NOMO-1 treated with dmso at 0.1 percent for 144 hours (cell line): ENCODE results near the gene PDE11A.

Experiments used
- DNase-seq: peaks from one replicate; lab custom pipeline; 2025; ENCODE audit not compliant: unreplicated experiment; lab: John Stamatoyannopoulos, UW

The PDE11A gene

GRCh38 chr2:177606636-177607035 lies 465.9 kb downstream of the PDE11A start:
- DNase-seq = no peak

GRCh38 chr2:177604271-177605065 lies 468.1 kb downstream of the PDE11A start:
- no peak for DNase-seq

- no peak for DNase-seq
Measured at GRCh38 chr2:177603768-177604167, 468.8 kb downstream of the PDE11A start.

GRCh38 chr2:177603181-177603580 lies 469.4 kb downstream of the PDE11A start:
- DNase-seq = no peak

- DNase-seq = no peak
Measured at GRCh38 chr2:177602611-177603164, 469.9 kb downstream of the PDE11A start.

GRCh38 chr2:177600917-177601316 lies 471.7 kb downstream of the PDE11A start:
- DNase-seq = no peak

GRCh38 chr2:177599956-177600355 lies 472.6 kb downstream of the PDE11A start:
- DNase-seq = no peak

GRCh38 chr2:177599139-177599688 lies 473.4 kb downstream of the PDE11A start:
- no peak for DNase-seq

GRCh38 chr2:177598326-177599138 lies 474.0 kb downstream of the PDE11A start:
- DNase-seq = no peak

GRCh38 chr2:177597759-177598158 lies 474.8 kb downstream of the PDE11A start:
- no peak for DNase-seq

GRCh38 chr2:177596866-177597265 lies 475.7 kb downstream of the PDE11A start:
- no peak for DNase-seq

GRCh38 chr2:177595126-177595845 lies 477.3 kb downstream of the PDE11A start:
- DNase-seq = no peak

- DNase-seq = no peak
Measured at GRCh38 chr2:177593402-177593801, 479.2 kb downstream of the PDE11A start.

GRCh38 chr2:177592945-177593344 lies 479.6 kb downstream of the PDE11A start:
- no peak for DNase-seq

- DNase-seq = no peak
Measured at GRCh38 chr2:177592397-177592796, 480.2 kb downstream of the PDE11A start.

- DNase-seq = no peak
Measured at GRCh38 chr2:177589186-177589585, 483.4 kb downstream of the PDE11A start.

- no peak for DNase-seq
Measured at GRCh38 chr2:177588671-177589070, 483.9 kb downstream of the PDE11A start.

- no peak for DNase-seq
Measured at GRCh38 chr2:177587371-177587770, 485.2 kb downstream of the PDE11A start.

- DNase-seq = no peak
Measured at GRCh38 chr2:177586154-177586553, 486.4 kb downstream of the PDE11A start.

GRCh38 chr2:177585234-177585863 lies 487.2 kb downstream of the PDE11A start:
- no peak for DNase-seq
